AG08395 (cell line): ENCODE results near the gene TIPRL.
"Not testable (repeated sequence)": the region's sequence is repeated elsewhere in the genome, so short reads cannot be mapped to it uniquely, and the experiment has no call there.

ENCODE experiments used
- DNase-seq: peaks from one replicate; pipeline ENCODE4 v3.0.0; 2012; ENCODE audit warnings: mixed read lengths, low spot score

The TIPRL gene

DNA sequence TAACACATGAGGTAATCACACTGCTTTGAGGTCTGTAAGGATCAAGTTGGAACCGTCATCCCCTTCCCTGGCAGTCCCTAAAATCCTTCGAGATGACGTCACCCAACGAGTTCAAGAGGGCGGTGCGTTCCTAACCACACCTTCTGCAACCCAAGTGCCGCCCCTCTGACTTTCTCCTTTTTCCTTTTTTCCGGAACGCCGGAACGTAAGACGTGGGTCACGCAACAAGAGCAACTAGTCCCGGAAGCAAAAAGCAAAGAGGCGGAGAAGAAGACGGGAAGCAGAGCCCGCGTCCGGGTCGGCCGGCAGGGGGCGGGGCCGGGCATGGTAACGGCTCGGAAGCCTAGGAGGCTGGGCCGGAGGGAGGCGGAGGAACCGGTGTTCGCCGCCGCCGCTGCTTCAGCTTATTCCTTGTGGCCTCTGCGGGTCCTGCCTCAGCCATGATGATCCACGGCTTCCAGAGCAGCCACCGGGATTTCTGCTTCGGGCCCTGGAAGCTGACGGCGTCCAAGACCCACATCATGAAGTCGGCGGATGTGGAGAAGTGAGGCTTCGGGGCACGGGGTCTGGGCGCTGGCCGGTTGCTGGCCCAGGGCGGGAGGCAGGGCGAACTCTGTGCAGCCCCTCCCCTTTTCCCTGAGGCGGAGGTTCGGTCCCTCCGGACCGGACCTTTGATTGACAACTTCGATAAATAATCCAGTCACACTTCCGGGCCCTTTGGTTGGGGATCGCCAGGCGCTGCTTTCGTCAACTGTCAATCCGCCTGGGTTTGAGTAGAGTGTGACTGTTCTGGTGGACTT lies at the start of gene TIPRL:
TIPRL (plus strand) TSS at position 325 of the 800 bp plus-strand sequence; CDS start at position 441, 116 bp downstream.
- DNase-seq: peak; percentile 95

DNA sequence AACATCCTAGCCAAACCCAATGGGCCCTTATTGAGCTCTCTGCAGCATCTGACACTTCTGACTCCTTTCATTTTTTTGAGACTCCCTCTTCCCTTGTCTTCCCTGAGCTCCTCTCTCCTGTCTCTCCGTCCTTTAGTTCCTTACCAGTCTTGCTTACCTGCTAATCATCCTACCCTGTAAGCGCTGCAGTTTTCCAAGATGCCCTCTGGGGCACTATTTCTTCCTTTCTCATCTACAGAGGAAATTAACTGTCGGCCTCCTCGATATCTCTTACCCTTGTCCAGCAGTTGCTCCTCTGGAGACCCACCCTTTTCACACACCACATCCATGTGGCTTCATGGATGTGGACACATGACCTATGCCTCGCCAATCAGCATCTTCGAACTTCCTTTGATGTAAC lies 48.8 kb upstream of the TIPRL start:
- no peak for DNase-seq

DNA sequence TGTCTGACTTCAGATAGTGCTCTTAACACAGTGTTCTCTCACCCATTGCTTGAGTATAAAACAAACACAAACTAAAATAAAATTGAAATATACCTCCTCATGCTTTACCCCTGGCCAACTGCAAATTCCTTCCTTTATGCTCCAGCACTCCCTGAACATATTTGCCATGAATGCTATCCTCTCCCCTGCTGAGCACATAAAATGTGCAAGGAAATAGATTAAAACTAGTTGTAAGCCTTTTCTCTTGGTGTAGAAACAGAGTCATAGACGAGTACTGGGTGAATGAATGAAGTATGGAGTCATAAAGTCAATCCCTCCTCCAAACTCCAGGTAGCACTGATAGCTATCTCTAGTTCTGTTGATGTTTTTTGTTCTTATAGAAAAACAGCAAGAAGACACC lies 44.6 kb upstream of the TIPRL start:
- no peak for DNase-seq

DNA sequence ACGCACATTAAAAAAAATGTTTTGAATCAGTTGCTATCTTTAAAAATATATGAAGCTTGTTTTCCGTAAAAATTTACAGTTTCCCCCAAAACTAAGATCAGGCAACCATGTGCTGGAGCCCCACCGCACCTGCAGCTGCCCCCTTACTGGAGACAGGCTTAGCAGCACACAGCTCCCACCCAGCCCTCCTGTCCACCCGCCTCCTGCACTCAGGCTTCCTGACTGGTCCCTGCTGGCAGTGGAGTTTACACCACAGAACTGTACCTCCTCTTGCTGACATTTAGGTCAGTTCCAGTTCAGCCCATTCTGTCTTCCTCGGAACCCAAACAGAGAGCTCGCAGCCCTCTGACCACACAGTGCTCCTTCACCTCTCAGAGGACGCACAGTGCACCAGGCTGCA lies 44.1 kb upstream of the TIPRL start:
- no peak for DNase-seq

DNA sequence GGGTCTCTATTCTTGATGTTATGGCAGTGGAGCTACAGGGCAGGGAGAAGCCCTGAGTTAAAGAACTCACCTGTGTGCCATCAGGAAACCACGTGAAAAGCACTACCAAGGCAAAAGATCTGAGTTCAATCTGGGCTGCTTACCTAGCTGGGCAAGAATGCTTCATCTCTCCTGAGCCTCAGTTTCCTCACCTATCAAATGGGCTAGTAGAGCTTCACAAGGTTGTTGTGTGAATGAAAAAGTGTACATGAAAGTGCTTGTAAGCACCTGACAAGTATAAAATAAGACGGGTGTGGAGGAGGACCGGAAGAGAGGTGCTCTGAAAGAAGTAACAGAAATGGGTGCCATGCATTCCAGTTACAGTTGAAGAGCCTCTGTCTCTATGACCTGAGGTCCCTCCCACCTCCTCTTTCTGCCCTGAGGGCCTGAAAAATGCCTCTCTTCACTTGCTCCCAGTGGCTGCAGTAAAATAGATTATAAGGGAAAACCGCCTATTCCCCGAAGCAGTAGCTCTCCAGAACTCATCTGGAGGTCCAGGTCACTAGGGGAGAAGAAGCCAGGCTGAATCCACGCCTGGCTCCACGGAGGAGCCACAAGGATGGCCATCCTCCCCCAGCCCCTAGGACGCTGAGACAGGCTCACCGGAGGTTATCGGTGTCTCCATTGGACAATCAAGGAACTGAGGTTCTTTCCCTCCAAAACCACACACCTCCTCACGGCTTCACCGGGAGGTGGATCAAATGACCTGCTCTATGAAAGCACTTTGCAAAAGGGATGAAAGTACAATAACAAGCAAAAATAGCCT lies 43.4 kb upstream of the TIPRL start:
- no peak for DNase-seq

DNA sequence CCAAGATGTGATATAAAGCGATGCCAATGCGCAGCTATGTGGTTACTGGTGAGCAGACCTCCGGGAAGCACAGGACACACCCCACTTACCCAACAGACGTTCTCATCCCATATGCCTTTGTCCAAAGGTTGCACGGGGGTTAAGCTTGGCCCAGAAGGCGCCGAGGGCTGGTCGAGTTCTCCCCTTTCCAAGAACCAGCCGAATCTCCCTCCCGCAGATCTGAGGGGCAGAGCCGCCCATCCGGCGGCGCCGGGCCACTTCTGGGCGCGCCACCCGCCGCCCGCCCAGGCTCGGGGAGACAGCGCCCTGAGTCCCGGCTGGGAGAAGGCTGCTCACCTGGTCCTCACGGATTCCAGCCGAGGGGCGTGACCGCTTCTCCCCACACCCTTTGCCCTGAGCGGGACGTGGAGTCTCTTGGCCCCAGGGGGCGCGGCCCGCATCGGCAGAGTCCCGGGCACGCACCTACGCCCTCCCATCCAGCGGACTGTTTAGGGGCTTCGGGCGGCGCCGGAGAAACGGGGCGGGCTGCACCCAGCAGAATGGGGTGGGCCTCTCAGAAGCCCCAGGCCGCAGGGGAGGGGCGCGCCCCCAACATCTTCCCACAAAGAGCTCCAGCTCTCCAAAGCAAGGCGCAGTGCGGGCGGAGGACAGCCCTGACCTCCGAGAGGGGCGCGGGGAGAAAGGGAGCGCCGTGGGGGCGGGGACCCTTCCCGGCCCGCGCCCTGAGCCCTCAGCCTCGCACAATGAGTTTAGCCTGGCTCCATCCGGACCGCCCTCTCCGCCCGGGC lies 42.6 kb upstream of the TIPRL start:
- DNase-seq: peak; percentile 25

DNA sequence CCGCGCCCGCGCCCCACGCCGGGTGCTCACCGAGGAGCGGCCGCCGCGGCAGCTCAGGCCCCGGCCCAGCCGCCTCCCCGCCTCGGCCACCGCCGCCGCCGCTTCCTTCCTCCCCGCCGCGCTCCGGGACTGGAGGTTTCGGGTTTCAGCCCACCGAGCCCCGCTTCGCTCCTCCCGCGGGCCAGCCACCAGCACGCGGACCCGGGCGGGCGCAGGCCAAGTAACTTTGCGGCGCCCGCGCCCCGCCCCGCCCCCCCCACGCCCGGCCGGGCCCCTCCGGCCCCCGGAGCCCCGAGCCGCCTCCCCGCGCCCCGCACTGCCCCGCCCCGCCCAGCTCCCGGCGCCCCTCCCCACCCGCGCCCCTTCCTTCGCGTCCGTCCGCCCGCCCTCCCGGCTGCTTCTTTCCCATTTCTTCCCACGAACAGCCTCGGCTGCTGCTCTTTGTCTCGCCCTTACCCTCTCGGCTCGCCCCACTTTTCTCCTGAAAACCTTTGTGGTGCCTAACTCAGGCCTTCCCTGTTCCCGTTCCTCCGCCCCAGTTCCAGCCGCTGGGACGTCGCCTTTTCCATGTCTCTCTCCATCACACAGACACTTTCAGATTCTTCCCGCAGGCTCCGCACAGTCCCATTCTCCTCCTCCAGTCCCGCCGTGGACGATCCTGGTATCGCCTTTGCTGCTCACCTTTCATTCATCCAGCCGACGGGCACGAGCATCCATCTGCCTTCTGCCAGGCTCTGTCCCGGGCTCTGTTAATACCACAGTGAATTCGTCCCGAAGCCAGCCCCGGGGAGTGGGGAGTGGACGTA lies 41.9 kb upstream of the TIPRL start, which contains the start of gene GPR161:
GPR161 (minus strand) TSS at position 222 of the 806 bp plus-strand sequence. CDS start 32,080 bp downstream, outside the sequence.
- DNase-seq: peak; percentile 45

DNA sequence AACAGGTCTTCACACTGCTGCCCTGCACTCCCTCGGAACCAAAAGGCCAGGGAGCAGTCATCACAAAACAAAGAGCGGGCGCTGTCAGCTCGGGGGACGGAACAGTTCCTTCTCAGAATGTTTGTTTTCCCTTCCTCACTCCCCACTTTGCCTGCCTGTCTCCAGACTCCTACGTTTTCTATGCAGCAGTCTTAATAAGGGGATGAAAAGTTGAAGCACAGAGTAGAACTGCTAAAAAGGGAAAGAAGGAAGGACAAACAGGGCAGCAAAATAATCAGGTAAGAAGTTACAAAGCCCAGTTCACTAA lies 41.3 kb upstream of the TIPRL start:
- DNase-seq: no peak

DNA sequence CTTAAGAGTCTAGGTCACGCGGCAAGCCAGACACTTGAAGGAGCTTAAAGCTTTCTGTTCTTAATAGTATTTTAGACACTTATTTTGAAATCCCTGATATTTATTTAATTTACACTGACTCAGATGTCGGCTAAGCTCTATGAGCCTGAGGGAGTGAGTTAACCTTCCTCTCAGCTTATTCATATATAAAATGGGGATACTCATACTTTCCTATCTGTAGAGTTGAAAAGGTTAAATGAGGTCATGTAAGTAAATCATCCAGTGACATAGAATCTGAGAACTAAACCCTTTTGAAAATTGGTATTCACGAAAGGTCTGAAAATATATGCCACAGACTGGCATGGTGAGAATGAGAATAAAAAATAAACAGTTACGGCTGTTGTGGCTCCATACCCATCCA lies 40.6 kb upstream of the TIPRL start:
- no peak for DNase-seq

DNA sequence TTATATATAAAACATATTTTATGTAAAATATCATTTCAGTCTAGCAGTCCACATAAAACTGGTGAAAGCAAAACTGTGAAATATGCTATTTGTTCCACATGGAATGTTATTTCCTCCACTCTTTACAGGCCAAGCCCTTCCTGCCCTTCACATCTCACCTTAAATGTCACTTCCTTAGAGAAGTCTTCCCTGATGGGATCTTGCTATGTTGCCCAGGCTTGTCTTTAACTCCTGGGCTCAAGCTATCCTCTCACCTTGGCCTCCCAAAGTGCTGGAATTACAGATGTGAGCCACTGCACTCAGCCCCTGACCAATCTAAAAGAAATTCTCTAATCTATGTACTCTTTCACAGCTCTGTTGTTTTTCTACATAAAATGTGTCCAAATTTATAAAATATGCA lies 39.7 kb upstream of the TIPRL start:
- DNase-seq: no peak

DNA sequence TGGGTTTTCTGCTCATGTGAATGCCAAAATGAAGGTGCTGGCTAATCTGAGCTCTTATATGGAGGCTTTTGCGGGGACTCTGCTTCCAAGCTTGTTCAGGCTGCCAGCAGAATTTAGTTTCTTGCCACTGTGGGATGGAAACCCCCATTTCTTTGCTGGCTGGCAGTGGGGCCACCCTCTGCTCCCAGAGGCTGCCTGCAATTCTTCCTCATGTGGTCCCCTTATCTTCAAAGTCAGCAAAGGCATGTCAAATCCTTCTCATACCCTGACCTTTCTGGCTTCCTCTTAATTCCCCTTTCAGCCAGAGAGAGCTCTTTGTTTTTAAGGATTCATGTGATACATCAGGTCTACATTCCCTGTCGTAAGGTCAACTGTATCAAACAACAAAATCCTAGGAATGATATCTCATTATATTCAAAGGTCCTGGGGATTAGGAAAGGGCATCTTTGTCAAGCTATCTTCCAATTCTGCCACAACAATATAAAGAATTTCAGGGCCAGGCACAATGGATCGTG lies 36.8 kb upstream of the TIPRL start:
- no peak for DNase-seq

DNA sequence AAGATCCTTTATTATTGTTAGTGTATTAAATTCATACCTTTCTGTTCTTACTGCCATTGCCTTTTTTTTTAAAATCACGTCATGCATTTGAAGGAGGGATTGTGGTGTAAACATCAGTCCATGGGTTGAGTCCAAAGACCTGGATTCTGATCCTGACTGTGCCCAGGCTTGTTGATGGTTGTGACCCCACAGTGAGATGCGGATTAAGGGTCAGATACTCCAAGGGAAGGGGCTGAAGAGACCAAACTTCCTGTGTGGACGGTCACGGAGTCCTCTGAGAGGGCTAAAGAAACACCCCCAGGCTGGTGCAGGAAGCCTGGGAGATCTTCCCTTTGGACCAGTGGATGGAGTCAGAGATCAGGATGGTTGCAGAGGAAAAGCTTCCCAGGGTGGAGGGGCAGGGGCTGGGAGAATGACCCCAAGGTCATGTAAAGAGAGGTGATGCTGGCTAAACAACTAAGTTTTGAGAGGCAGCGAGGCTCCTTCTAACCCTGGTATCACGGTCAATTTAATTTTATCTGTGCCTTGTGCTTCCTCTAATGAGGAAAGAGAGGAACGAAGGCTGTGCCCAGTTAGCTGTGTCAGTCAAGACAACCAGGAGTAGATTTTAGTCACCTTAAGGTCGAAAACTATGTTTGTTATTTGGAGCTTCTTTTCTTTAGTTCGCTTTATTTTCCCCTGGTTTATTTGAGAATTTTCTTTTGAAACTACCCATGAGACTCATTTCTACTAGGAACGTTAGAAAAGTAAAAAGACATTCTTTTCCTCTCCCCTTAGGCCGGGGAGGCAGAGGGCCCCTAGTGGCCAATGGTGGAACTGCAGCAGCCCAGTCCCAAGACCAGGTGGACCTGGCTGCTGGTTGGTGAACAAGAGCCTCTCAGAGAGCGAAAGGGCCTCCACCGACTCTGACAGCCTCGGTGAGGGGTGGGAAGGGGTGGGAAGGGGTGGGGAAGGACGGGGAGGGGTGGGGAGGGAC lies 33.3 kb upstream of the TIPRL start:
- DNase-seq: peak; percentile 93

DNA sequence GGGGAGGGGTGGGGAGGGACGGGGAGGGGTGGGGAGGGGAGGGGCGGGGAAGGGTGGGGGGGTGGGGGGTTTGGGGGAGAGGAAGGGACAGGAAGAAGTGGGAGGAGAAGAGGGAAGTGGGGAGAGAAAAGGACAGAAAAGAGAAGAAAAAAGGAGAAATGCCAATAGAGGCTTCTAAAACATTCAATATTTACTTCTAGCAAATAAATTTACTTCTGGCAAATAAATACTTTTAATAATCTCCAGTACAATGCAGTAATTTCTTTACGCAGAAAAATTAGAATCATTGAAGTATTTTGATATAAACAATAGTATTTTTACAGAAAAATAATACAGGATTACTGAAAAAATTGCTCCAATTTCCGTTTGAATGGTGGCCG lies 32.6 kb upstream of the TIPRL start:
- no peak for DNase-seq

DNA sequence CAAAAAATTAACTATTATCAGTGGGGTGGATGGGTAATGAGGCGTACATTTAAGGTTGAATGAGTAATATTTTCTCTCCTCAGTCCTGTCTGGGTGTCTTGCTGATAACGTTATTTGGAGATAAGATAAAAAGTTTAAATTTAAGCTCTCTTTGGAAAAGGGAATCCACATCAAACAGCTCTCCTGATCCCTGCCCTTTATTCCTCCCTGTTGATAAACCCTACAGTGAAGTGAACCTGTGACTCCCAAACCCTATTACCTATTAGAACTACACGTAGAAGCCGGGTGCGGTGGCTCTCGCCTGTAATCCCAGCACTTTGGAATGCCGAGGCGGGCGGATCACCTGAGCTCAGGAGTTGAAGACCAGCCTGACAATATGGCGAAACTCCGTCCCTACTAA lies 32.1 kb upstream of the TIPRL start:
- DNase-seq: no peak

DNA sequence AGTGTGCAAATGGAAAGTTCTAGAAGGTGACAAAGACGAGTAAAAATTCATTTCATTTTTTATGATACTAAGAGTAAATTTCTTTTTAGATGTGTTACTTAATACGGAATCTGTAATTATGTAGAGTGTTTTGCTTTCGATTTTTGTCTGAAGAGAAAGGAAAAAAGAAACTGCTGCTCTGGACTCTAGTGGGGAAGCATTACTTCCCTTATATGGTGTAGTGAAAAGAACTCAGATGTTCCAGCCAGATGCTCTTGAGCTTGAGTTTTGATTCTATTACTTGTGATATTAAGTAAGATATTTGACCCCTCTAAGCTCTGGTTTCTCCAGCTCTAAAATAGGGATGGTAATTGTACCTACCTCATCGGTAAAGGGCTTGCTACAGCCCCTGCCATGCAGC lies 29.8 kb upstream of the TIPRL start:
- DNase-seq: no peak

DNA sequence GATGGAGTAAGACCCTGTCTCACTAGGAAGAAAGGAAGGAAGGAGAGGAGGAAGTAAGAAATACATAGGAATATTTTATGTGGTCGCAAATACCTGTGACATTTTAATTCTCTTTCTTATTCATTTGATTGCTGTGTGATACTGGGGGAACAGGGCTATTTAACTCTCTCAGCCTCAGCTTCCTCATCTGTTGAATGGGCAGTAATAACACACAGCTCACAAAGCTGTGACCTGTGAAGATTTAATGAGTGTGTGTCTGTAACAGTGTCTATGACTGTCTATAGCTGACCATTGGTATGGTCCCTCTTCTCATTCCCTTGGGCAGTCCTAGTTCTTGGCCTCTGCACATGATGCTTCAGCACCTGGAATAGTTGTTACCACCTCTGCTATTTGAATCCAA lies 28.5 kb upstream of the TIPRL start:
- DNase-seq: no peak

DNA sequence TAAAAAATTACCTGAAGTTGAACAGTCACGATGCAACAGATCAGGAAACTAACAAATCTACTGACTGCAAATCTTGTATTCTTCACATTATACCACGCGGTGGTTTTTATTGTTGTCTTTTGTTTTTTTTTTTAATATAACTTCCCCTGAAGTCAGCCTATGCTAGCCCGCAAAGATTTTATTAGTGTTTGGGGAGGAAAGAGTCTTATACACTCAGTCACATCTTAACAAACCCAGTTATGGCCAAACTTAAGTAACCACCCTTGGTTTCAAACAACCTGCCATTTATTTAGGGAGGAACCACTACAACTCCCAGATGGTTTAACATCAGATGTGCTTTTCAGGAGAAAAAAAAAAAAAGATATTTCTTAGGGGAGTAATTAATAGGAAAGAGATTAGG lies 26.8 kb upstream of the TIPRL start:
- no peak for DNase-seq

DNA sequence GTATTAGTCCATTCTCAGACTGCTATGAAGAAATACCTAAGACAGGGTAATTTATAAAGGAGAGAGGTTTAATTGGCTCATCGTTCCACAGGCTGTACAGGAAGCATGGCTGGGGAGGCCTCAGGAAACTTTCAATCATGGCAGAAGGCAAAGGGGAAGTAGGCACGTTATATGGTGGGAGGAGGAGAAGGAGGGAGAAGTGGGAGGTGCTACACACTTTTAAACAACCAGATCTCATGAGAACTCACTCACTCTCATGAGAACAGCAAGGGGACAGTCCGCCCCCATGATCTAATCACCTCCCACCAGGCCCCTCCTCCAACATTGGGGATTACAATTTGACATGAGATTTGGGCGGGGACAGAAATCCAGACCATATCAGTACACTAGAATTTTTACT lies 24.1 kb upstream of the TIPRL start:
- DNase-seq: not testable (repeated sequence)

DNA sequence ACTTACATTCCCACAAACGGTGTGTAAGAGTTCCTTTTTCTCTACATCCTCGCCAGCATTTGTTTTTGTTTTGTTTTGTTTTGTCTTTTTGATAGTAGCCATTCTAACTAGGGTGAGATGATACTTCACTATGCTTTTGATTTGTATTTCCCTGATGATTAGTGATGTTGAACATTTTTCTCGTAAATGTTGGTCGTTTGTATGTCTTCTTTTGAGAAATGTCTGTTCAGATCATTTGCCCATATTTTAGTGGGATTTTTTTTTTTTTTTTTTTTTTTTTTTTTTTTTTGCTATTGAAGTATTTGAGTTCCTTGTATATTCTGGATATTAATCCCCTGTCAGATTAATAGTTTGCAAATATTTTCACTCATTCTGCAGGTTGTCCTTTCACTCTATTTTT lies 22.9 kb upstream of the TIPRL start:
- no peak for DNase-seq

DNA sequence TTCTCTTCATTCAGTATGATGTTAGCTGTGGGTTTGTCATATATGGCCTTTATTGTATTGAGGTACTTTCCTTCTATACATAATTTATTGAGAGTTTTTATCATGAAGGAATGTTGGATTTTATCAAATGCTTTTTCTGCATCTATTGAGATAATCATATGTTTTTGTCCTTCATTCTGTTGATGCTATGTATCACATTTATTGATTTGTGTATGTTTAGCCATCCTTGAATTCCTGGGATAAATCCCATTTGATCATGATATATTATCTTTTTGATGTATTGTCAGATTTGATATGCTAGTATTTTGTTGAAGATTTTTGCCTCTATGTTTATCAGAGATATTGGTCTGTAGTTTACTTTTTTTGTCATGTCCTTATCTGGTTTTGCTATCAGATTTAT lies 21.1 kb upstream of the TIPRL start:
- no peak for DNase-seq
